ENCODE measurements around the gene EIF5AL1. TPM values are rescaled to one million over a fixed set of nuclear protein-coding genes. Genes with fewer than 3 reads are reported as not detected.

The EIF5AL1 gene
- total and polyA plus RNA-seq, 10 of the 15 experiments (the other 5 are each of a cell fraction or from before 2014, with no cell fraction given) = 0.02 to 8.3 (median 0.45) TPM; not detected in 1

DNA sequence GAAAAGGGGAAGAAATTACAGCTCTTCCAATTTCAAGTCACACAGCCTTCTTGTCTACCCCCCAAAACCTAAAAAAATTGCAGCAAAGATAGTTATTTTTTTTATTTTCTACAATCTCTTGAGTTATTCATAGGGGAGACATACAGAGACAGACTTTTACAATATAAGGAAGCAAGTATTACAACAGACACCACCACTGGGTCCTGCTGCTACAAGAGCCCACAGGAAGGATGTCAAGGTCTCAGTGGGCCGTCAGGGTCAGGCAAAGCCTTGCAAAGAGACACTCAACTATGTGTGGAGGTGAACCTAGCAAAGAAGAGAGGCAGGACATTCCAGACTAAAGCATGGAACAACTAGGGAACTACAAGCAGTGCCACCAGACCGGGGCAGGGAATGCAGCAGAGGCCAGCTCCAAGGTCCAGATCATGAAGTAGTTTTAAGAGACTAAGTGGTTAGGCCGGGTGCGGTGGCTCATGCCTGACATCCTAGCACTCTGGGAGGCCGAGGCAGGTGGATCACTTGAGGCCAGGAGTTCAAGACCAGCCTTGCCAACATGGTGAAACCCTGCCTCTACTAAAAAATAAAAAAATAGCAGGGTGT is 38.7 kb upstream of the EIF5AL1 start:
- ChIA-PET POLR2A (no interaction called here), CTCF (interaction anchor here (0.7 to 3.6 kb wide), 3 partner anchors 14 to 100 kb away, joined by 3 to 14 read pairs (median 7); no protein-coding TSS in a partner anchor), SMC1A (ENCODE audit: uncharacterized antibody, unreplicated experiment) (interaction anchor here (0.7 kb wide), 1 partner anchor 15 kb away, joined by 3 read pairs; no protein-coding TSS in a partner anchor), RAD21 (ENCODE audit: unreplicated experiment) (no interaction called here)
- FAIRE-seq = no peak
- TF ChIP-seq CHD1 (IDR thresholded peaks at IDR 0.05; ENCODE audit: low read depth, low read length) (no peak), YBX1 (IDR thresholded peaks at IDR 0.05) (no peak), ETV6 (conservative IDR thresholded peaks at IDR 0.05 in 1 of 2, IDR thresholded peaks at IDR 0.05 in 1 of 2; ENCODE audit: borderline replicate concordance in 1 of 2, low read depth in 1 of 2) (no peak), HDAC2 (IDR thresholded peaks at IDR 0.05) (no peak), ESRRA (IDR thresholded peaks at IDR 0.05; ENCODE audit: low read length) (no peak), ZSCAN29 (IDR thresholded peaks at IDR 0.05) (no peak), FOXM1 (IDR thresholded peaks at IDR 0.05; ENCODE audit: low read depth, low read length) (no peak)
- TF ChIP-seq, protein P1, sequence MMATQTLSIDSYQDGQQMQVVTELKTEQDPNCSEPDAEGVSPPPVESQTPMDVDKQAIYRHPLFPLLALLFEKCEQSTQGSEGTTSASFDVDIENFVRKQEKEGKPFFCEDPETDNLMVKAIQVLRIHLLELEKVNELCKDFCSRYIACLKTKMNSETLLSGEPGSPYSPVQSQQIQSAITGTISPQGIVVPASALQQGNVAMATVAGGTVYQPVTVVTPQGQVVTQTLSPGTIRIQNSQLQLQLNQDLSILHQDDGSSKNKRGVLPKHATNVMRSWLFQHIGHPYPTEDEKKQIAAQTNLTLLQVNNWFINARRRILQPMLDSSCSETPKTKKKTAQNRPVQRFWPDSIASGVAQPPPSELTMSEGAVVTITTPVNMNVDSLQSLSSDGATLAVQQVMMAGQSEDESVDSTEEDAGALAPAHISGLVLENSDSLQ (IDR thresholded peaks at IDR 0.05) = no peak
- H3K4me2 ChIP-seq (ENCODE audit: control insufficient read depth, insufficient read depth) = no peak overlapping the region
- ATAC-seq = no peak
- H3K9me3 ChIP-seq (replicated peaks; ENCODE audit: control insufficient read depth, insufficient read depth, low read length) = no peaks in the 10 kb centered on the region
- no peaks in the 10 kb centered on the region for H3K79me2 ChIP-seq (ENCODE audit: control insufficient read depth, insufficient read depth, low read length)
- WGBS (ENCODE audit: insufficient coverage, insufficient replicate concordance, low lambda C conversion rate, missing lambda C conversion rate) = 42% methylated on average over 5 of the region's 5 CpGs
- H4K20me1 ChIP-seq (ENCODE audit: control insufficient read depth, insufficient read depth) = no peaks in the 10 kb centered on the region
- H3K27me3 ChIP-seq (replicated peaks in 1 of 2; ENCODE audit: control insufficient read depth in 2 of 2, insufficient read depth in 2 of 2, low read length in 1 of 2) = no peaks in the 10 kb centered on the region
- H3K36me3 ChIP-seq (ENCODE audit: control insufficient read depth in 2 of 2, insufficient read depth in 2 of 2, low read length in 1 of 2) = no peaks in the 10 kb centered on the region
- intact Hi-C loops (cut with micrococcal nuclease; ENCODE audit: unreplicated experiment) (no loop called here), in situ Hi-C loops (cut with MboI) (no loop called here)
- H2AFZ ChIP-seq (ENCODE audit: control insufficient read depth, low read depth, low read length) = no peak overlapping the region
- no peaks in the 10 kb centered on the region for H3K4me1 ChIP-seq (ENCODE audit: control insufficient read depth, insufficient read depth, low read length)
- H3K4me3 ChIP-seq = no peak overlapping the region
- H3K27ac ChIP-seq (ENCODE audit: control insufficient read depth, insufficient read depth) = no peak overlapping the region
- no peak overlapping the region for H3K9ac ChIP-seq (ENCODE audit: control insufficient read depth, insufficient read depth, low read length)
- no peak for DNase-seq (ENCODE audit: low read depth, low spot score)
- no TSS peak for BruUV-seq (replicated peaks)
